Glutamatergic neuron (in vitro differentiated cells): ENCODE results near the gene ADCY2. TPM values are rescaled to one million over a fixed set of nuclear protein-coding genes. Genes with fewer than 3 reads are reported as not detected.

ENCODE experiments used
- DNase-seq: peaks from one replicate; pipeline ENCODE4 v3.0.0; 2022
- H3K27ac Mint-ChIP-seq: one replicate; pipeline ENCODE4 v1.8.0; 2020; ENCODE audit warnings: mild to moderate bottlenecking, mixed read lengths, inconsistent platforms; ENCODE audit not compliant: unreplicated experiment
- H3K27me3 Mint-ChIP-seq: one replicate; pipeline ENCODE4 v1.8.0; 2020; ENCODE audit warnings: mild to moderate bottlenecking, moderate library complexity, mixed read lengths, inconsistent platforms; ENCODE audit not compliant: unreplicated experiment
- H3K36me3 Mint-ChIP-seq: one replicate; pipeline ENCODE4 v1.8.0; 2020; ENCODE audit warnings: mild to moderate bottlenecking, mixed read lengths, inconsistent platforms; ENCODE audit not compliant: unreplicated experiment
- H3K4me1 Mint-ChIP-seq: one replicate; pipeline ENCODE4 v1.8.0; 2020; ENCODE audit warnings: mild to moderate bottlenecking, low read depth, mixed read lengths, inconsistent platforms; ENCODE audit not compliant: unreplicated experiment
- H3K4me3 Mint-ChIP-seq: one replicate; pipeline ENCODE4 v1.8.0; 2020; ENCODE audit warnings: mild to moderate bottlenecking, mixed read lengths, inconsistent platforms; ENCODE audit not compliant: unreplicated experiment
- H3K9me3 Mint-ChIP-seq: one replicate; pipeline ENCODE4 v1.8.0; 2020; ENCODE audit warnings: mild to moderate bottlenecking, moderate library complexity, mixed read lengths, inconsistent platforms; ENCODE audit not compliant: unreplicated experiment
- total RNA-seq: library from RNA; stranded (reverse); fragmentation: NEBNext Ultra II Directional; extraction: Animal tissue kit (Norgen Biotek cat#: 25700); gene quantifications from one replicate; pipeline ENCODE4 v1.2.1, GENCODE V29; 2021; ENCODE audit not compliant: unreplicated experiment
- TF ChIP-seq, protein P1 (sequence below): fragments of 200-600 bp; sonication (generic); IDR thresholded peaks from one replicate; pipeline ENCODE4 v1.5.0; 2021; ENCODE audit not compliant: partially characterized antibody, unreplicated experiment

ADCY2 gene
- total RNA-seq, 1 donor from 2014 or later: 3.8 TPM

DNA sequence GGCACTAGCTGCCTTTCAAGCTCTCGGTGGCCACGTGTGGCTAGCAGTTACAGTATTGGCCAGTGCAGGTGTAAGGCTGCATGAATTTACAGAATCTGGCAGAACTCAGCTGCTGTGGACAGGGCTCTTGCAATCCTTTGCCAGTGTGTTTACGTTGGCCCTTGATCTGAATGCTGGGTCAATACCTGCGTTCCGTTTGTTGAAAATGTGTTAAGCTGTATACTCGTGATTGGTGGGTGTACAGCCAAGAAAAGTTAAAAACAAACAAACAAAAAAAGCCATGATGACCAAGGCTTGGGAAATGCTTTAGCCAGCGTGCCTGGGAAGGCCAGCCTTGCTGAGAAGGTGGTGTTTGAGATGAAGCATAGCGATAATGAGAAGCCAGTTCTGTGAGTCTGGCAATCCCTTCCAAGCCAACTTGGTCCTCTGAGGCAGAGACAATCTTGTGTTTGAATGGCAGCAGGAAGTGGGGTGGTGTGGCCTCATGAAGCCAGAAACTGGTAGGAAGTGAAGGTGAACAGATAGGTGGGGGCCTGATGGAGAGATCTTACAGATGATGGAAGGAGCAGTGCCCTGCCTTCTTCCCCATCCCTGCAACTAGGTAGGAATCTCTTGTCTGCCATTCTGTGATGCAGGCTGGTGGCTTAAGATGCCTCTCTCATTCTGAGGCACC lies 455.8 kb downstream of the ADCY2 start:
- Mint-ChIP-seq H3K27ac (no peak overlapping the region), H3K36me3 (peaks cover 4% of the 10 kb centered on the region), H3K9me3 (peaks cover 4% of the 10 kb centered on the region), H3K4me3 (no peak overlapping the region), H3K27me3 (peaks cover 7% of the 10 kb centered on the region), H3K4me1 (peaks cover 4% of the 10 kb centered on the region)
- TF ChIP-seq, protein P1, sequence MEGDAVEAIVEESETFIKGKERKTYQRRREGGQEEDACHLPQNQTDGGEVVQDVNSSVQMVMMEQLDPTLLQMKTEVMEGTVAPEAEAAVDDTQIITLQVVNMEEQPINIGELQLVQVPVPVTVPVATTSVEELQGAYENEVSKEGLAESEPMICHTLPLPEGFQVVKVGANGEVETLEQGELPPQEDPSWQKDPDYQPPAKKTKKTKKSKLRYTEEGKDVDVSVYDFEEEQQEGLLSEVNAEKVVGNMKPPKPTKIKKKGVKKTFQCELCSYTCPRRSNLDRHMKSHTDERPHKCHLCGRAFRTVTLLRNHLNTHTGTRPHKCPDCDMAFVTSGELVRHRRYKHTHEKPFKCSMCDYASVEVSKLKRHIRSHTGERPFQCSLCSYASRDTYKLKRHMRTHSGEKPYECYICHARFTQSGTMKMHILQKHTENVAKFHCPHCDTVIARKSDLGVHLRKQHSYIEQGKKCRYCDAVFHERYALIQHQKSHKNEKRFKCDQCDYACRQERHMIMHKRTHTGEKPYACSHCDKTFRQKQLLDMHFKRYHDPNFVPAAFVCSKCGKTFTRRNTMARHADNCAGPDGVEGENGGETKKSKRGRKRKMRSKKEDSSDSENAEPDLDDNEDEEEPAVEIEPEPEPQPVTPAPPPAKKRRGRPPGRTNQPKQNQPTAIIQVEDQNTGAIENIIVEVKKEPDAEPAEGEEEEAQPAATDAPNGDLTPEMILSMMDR: no peak
- no peak for DNase-seq

DNA sequence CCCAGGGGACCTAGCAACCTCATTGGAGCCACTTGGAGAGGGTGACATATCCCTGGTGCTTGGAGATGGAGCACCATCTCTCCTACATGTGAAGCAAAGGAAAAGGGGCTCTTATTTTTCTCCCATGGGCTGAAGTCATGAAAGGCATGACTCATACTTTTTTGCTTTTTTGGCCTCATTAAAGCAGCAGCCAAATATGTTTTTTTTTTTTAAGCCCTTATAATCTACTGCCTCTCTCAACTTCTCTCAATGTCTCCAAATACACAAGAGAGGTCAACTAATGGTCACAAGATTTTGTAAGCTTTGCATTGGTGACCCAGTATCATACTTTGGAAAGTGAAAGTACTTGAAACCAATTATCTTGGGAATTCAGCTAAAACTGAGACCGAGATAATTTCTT lies 456.6 kb downstream of the ADCY2 start:
- H3K9me3 Mint-ChIP-seq: peaks cover 4% of the 10 kb centered on the region
- H3K27ac Mint-ChIP-seq: no peak overlapping the region
- peaks cover 4% of the 10 kb centered on the region for H3K4me1 Mint-ChIP-seq
- TF ChIP-seq, protein P1: no peak
- H3K36me3 Mint-ChIP-seq: peaks cover 4% of the 10 kb centered on the region
- H3K4me3 Mint-ChIP-seq: peak overlapping the region; percentile 50
- H3K27me3 Mint-ChIP-seq: peaks cover 7% of the 10 kb centered on the region
- no peak for DNase-seq

DNA sequence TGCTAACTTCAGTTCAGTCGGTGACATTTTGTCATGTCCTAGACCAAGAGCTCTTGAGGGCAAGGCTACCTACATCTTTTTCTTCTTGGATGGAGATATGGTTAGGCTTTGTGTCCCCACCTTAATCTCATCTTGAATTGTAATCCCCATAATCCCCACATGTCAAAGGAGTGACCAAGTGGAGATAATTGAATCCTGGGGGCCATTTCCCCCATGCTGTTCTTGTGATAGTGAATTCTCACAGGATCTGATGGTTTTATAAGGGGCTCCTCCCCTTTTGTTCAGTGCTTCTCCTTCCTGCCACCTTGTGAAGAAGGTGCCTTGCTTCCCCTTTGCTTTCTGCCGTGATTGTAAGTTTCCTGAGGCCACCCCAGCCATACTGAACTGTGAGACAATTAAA lies 457.1 kb downstream of the ADCY2 start:
- TF ChIP-seq, protein P1: no peak
- Mint-ChIP-seq H3K4me1 (peaks cover 2% of the 10 kb centered on the region), H3K27me3 (peaks cover 7% of the 10 kb centered on the region), H3K27ac (no peak overlapping the region), H3K9me3 (peaks cover 4% of the 10 kb centered on the region), H3K36me3 (peaks cover 4% of the 10 kb centered on the region), H3K4me3 (no peak overlapping the region)
- DNase-seq: no peak

DNA sequence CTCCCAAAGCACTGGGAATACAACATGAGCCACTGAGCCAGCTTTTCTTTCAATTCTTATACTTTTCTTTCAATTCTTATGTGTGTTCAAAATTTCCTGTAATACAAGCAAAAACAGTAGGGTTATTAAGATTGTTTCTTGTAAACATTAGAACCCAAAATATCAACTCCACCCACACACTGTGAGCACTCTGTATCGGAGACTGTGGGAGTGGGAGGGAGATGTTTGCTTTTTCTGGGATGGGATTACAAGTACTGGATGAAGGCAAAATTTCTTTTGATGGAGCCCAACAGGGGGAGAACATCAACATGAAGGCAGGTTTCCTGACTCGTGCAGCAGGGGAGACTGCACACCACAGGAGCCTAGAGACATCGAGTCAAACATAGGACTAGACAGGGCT lies 459.7 kb downstream of the ADCY2 start:
- Mint-ChIP-seq H3K4me1 (no peaks in the 10 kb centered on the region), H3K27me3 (peaks cover 7% of the 10 kb centered on the region), H3K27ac (no peak overlapping the region), H3K36me3 (peaks cover 4% of the 10 kb centered on the region), H3K9me3 (peaks cover 2% of the 10 kb centered on the region), H3K4me3 (no peak overlapping the region)
- TF ChIP-seq, protein P1: no peak
- DNase-seq: no peak

DNA sequence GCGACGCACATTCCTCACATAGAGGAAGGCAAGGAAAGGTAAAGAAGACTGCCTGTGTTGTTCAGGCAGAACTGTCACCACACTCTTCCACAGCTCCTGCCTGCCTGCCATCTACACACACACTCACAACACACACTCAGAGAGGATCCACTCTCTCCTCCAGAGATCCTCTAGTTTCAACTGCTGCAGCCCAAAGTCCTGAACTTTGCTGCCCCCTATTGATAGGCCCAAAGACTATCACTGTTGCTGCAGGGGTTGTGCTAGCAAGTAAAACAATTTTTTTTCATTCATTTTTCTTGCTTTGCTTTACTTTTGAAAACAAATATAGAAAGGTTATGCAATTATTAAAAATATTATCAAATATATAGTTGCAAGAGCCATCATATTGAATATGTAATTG lies 460.9 kb downstream of the ADCY2 start:
- peaks cover 2% of the 10 kb centered on the region for H3K9me3 Mint-ChIP-seq
- H3K4me3 Mint-ChIP-seq: no peak overlapping the region
- peaks cover 4% of the 10 kb centered on the region for H3K36me3 Mint-ChIP-seq
- no peak overlapping the region for H3K27ac Mint-ChIP-seq
- no peaks in the 10 kb centered on the region for H3K4me1 Mint-ChIP-seq
- TF ChIP-seq, protein P1: peak; percentile 75
- DNase-seq: peak; percentile 53
- H3K27me3 Mint-ChIP-seq: peaks cover 2% of the 10 kb centered on the region
